GM18526 (cell line): ENCODE results near the gene ST6GALNAC4.

Experiments used
- POLR2A ChIP-seq: IDR thresholded peaks from 3 replicates; pipeline ENCODE4 v1.6.1; 2011; ENCODE audit not compliant: insufficient read length; ENCODE audit errors: extremely low read depth

The ST6GALNAC4 gene

GRCh38 chr9:127898433-127899127 is 18.3 kb downstream of the ST6GALNAC4 start:
- no peak for TF ChIP-seq POLR2A

DNA sequence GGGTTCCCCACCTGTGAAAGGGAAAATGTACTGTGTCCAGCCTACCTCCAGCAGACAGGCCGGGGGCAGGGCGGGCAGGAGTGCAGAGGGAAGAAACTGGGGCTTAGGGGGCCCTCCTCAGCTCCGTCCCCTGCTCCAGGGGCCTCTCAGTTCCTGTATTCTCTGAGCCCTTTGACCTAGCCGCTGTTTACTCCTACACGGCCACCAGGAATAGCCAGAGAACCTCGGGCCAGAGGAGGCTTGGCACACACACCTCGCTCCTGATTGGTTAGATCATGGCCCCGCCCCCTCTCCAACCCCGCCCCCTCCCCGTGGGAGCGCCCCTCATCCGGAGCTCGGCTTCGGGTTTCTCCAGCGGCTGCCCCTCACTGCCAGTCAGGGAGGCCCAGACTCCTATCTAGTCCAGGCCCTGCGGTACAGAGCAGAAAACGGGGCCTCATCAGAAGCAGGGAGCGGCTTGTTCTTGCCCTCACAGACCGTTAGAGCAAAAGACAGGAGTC is 19.6 kb downstream of the ST6GALNAC4 start:
- TF ChIP-seq POLR2A = no peak

DNA sequence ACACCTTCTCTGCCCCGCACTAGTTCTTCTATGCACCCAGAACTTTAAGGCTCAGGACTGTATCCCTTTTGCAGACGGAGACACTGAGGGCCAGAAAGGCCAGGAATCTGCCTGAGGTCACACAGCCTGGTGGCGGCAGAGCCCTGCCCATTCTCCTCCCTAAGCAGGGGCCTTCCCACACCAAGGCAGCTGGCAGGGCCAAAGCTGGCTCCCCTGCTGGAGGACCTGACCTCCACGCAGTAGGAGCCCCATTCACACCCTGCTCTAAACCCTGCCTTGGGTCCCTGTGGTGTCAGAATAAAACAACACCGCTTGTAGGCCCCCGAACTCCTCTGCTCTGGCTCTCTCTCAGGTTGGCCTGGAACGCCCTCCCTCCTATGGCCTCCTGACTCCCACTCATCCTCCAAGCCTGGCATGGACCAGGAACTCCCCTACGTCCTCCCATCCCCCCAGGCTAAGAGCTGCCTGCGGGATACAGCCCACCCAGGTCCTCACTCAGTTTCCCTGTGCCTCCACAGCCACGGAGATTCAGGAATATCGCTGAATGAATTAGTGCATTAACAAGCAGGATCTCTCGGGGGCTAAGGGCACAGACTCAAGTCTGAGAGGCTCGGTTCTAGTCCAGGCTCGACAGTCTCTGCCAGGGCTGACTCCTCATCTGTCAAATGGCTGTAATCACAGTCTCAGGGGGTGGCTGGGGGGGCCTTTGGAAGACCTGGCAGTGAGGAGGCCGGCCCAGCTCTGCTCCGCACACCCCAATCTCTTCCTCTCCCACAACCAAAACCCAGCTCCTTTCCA is 20.2 kb downstream of the ST6GALNAC4 start:
- TF ChIP-seq POLR2A = no peak

DNA sequence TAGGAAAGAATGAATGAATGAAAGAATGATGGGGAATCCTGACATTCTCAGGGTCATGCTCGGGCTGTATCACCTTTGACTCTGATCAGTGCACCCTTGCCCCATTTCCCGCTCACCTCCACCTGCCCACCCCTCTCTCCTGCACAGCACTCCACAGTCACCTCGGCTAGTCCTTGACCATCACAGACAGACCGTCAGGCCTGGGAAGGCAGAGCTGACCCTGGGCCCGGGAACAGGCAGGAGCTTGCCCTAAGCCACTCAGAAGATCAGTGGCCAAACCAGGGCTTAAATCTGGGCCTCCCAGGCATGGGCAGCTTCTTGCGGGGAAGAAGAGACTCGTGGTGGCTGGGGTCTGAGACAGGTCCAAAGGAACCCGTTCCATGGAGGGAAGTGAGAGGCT is 21.0 kb downstream of the ST6GALNAC4 start:
- TF ChIP-seq POLR2A = no peak

GRCh38 chr9:127893392-127893791 is 23.4 kb downstream of the ST6GALNAC4 start:
- TF ChIP-seq POLR2A = no peak

DNA sequence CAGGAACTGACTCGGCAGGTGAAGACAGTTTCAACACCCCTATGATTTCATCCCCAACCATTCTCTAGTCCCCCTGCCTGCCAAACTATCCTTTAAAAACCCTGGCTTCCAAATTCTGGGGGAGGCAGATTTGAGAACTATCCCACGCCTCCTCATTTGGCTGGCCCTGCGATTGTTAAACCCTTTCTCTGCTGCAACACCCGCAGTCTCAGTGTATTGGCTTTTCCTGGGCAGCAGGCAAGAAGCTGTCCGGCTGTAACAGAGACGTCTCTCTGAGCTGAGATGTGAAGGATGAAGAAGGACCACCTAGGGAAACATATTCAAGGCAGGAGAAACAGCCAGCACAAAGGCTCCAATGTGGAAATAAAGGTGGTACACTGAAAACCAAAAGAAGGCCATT is 24.0 kb downstream of the ST6GALNAC4 start:
- no peak for TF ChIP-seq POLR2A

DNA sequence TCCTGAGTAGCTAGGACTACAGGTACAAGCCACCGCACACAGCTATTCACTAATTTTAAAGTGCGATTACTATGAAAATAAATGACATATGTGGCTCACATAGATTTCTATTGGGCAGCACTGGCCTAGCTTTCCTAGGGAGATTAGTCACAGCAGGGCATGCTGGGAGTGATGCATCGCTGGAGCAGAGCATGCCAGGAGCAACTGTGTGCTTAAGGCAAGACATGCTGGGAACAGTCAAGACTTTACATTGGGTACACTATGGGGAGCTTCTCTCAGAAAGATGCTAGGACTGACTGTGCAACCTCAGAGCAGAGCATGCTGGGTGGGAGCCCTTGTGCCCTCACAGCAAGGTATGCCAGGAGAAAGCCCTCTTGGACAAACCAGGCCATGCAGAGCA is 26.8 kb downstream of the ST6GALNAC4 start:
- no peak for TF ChIP-seq POLR2A

DNA sequence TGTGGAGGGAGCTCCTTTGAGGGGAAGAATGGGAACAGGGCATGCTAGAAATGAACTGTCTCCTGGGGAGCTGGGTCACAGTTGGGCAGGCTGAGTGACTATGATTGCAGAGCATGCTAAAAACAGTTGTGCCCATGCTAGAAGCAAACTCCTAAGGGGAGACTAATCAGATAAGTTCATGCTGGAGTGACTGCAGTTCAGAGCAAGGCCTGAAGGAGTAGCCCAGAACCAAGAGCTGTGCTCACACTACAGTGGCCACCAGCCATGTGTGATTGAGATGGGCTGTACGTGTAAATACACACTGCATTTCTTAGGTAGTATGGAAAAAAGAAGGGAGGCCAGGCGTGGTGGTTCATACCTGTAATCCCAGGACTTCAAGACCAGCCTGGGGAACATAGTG is 29.0 kb downstream of the ST6GALNAC4 start:
- no peak for TF ChIP-seq POLR2A

GRCh38 chr9:127886401-127886972 is 30.4 kb downstream of the ST6GALNAC4 start:
- TF ChIP-seq POLR2A = no peak

DNA sequence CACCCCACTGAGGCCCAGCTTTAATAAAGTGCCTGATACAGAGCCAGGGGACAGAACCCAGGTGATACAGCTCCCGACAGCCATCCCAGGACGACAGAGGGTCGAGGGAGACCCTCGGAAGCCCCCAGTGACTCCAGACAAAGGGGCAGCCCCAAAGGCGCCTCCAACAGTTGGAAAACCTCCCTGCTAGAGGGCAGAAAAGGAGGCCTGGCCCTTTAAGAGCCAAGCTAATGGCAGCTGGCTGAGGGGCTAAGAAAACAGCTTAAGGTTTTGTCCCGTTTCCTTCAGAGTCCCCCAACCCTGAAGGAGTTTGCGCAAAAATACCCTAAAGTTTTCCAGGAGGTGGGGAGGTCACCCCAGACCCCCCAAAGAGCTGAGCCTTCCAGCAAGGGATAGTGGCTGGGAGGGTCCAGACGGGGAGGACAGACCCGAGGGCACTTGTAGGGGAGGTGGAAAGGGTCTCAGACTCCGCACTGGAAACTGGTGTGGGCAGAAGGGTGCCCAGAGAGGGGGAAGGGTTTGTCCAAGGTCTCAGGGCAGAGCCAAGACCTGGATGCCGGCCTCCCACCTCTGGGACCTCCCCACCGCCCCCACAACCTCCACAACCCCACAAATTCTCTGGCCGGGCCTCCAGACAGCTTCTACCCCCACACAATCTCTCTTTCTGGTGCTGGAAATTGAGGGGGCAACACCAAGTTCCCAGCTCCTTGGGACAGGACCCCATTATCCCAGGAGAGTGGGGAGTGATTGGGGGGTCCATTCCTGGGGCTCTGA is 31.1 kb downstream of the ST6GALNAC4 start:
- no peak for TF ChIP-seq POLR2A

- no peak for TF ChIP-seq POLR2A
Measured at GRCh38 chr9:127884976-127885490, 31.8 kb downstream of the ST6GALNAC4 start.

DNA sequence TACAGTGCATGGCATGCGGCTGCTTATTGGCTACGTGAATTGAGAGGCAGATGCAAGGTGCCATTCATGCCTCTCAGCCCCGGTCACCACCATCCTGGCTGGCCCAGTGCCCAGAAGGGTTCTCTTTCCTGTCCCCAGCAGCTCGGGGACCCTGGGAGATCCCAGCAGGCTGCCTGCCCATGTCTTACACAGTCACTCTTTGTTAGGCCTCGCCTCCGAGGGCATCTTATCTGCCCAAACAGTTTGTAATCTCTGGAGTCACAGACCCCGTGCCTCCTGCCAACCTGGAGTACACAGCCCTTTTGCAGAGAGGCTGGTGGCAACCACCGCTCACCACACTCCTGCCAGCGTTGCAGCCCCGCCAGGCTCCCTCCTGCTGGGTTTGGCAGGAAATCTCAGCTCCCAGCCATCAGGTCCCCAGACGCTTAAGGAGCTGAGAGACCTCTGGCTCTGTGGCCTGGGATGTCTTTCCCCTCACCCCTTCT is 32.4 kb downstream of the ST6GALNAC4 start:
- TF ChIP-seq POLR2A = no peak

DNA sequence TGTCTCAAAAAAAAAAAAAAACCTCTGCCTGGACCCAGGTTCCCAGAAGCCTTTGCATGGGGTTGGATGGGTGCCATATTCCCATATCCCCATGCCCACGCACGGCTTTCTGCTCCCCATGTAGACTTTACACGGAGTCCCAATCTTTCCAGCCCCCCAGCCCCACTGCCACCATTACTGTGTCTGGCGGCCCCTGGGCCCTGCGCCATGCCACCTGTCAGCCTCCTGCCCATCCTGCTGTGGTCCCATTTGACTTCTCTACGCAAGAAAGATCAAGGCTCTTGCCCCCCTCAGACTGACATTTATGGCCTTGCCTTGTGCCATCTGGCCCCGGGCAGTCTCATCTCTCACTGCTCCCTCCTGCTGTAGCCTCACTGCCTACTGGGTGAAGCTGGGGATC is 32.9 kb downstream of the ST6GALNAC4 start:
- no peak for TF ChIP-seq POLR2A

DNA sequence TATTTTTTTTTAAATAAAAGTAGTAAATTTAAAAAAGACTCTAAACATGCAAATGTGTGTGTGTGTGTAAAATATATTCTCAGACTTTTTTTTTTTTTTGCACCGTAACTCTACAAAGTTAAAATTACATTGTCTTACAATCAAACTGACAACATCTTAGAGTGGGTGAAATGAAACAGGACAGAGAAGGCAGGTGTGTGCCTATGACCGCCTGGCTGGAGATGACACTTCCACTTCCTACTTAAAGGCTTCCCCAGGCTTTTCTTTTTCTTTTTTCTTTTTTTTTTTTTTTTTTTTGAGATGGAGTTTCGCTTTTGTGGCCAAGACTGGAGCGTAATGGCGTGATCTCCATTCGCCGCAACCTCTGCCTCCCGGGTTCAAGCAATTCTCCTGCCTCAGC is 36.7 kb downstream of the ST6GALNAC4 start:
- TF ChIP-seq POLR2A = no peak
